Activated naive CD4-positive, alpha-beta T cell treated with Interleukin-2 at 50 U/mL for 16 hours (primary cell): ENCODE results near the gene CDKAL1.
"Not testable (repeated sequence)": the region's sequence is repeated elsewhere in the genome, so short reads cannot be mapped to it uniquely, and the experiment has no call there.

Source experiments
- DNase-seq: peaks from one replicate; pipeline ENCODE4 v3.0.0-alpha.2; 2020

Gene CDKAL1

GRCh38 chr6:21045135-21045700 is 511.0 kb downstream of the CDKAL1 start:
- DNase-seq = no peak

- DNase-seq = no peak
Measured at GRCh38 chr6:21046276-21046675, 512.0 kb downstream of the CDKAL1 start.

- no peak for DNase-seq
Measured at GRCh38 chr6:21048047-21048446, 513.8 kb downstream of the CDKAL1 start.

GRCh38 chr6:21049148-21049547 is 514.9 kb downstream of the CDKAL1 start:
- no peak for DNase-seq

- DNase-seq = no peak
Measured at GRCh38 chr6:21049572-21049971, 515.3 kb downstream of the CDKAL1 start.

- no peak for DNase-seq
Measured at GRCh38 chr6:21050935-21051334, 516.7 kb downstream of the CDKAL1 start.

- DNase-seq = no peak
Measured at GRCh38 chr6:21051777-21052176, 517.5 kb downstream of the CDKAL1 start.

GRCh38 chr6:21053612-21054011 is 519.4 kb downstream of the CDKAL1 start:
- DNase-seq = no peak

- DNase-seq = not testable (repeated sequence)
Measured at GRCh38 chr6:21055480-21055879, 521.2 kb downstream of the CDKAL1 start.

GRCh38 chr6:21061892-21062291 is 527.6 kb downstream of the CDKAL1 start:
- no peak for DNase-seq

GRCh38 chr6:21064756-21065340 is 530.6 kb downstream of the CDKAL1 start:
- no peak for DNase-seq

GRCh38 chr6:21067521-21067920 is 533.3 kb downstream of the CDKAL1 start:
- DNase-seq = no peak

GRCh38 chr6:21070620-21071019 is 536.4 kb downstream of the CDKAL1 start:
- DNase-seq = no peak

- DNase-seq = no peak
Measured at GRCh38 chr6:21071780-21072468, 537.7 kb downstream of the CDKAL1 start.

GRCh38 chr6:21073318-21073839 is 539.1 kb downstream of the CDKAL1 start:
- no peak for DNase-seq

- DNase-seq = no peak
Measured at GRCh38 chr6:21074484-21074883, 540.2 kb downstream of the CDKAL1 start.

- DNase-seq = no peak
Measured at GRCh38 chr6:21075986-21076385, 541.7 kb downstream of the CDKAL1 start.

- DNase-seq = no peak
Measured at GRCh38 chr6:21078497-21078896, 544.2 kb downstream of the CDKAL1 start.

GRCh38 chr6:21079468-21080048 is 545.3 kb downstream of the CDKAL1 start:
- no peak for DNase-seq

GRCh38 chr6:21080221-21080620 is 546.0 kb downstream of the CDKAL1 start:
- DNase-seq = no peak

GRCh38 chr6:21082091-21082490 is 547.8 kb downstream of the CDKAL1 start:
- no peak for DNase-seq

GRCh38 chr6:21083708-21084107 is 549.5 kb downstream of the CDKAL1 start:
- no peak for DNase-seq

- no peak for DNase-seq
Measured at GRCh38 chr6:21084656-21085055, 550.4 kb downstream of the CDKAL1 start.

- no peak for DNase-seq
Measured at GRCh38 chr6:21085211-21085610, 551.0 kb downstream of the CDKAL1 start.
